Measurements from ENCODE around the gene PARD3B.
"Not testable (repeated sequence)": the region's sequence is repeated elsewhere in the genome, so short reads cannot be mapped to it uniquely, and the experiment has no call there.

Gene PARD3B

DNA sequence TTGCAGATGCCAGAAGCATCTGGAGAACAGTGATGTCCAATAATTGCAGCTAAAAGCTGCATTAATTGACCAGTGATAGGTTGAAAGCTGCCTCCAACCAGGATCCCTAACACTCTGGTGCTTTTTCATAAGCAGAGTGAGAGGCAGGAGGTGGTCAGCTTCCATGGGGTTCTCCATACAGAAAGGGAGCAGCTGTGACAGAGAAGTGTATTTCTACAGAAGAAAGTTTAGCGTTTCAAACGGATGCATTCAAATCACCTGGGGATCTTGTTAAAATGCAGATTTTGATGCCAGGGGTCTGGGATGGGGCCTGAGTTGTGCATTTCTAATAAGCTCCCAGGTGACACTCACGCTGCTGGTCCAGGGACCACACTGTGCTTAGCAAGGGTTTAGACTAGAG, 920.5 kb downstream of the PARD3B start:
- peak; percentile 28 for DNase-seq (ENCODE audit: low spot score)

DNA sequence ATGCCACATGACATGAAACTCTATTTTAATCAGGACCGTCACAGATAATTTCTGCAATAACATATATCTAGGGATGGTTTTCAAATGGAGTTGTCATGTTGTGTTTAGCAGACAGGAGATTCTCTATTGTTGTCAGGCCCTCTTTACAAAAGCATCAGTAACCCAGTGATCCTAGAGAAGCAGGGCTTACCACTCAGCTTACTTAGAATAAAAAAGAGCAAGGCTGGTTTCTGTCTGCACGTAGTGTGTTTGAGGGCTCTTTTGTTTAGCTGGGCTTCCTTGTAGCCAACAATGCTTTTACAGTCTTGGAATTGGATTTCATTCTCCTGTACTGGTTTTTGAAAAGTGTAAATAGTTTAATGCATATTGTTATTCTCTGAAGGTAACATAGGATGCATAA, 926.5 kb downstream of the PARD3B start:
- DNase-seq (ENCODE audit: low spot score): no peak

DNA sequence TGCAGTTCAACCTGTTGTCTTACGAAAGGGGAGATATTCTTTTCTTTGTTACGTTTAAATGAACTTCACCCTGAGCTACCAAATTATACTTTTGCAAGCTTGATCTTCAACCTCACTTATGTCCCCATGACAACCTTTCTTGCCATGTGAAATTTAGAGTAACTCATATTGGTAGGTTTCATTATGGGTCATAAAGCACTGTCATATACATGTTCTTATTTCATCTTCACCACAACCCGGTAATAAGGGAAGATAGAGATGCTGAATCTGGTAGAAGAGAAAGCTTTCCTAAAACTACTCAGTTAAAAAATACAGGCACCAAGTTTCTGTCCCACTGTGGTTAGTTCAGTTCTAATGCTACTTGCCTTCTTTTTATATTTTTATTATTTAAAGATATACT, 928.5 kb downstream of the PARD3B start:
- DNase-seq (ENCODE audit: low spot score): no peak

DNA sequence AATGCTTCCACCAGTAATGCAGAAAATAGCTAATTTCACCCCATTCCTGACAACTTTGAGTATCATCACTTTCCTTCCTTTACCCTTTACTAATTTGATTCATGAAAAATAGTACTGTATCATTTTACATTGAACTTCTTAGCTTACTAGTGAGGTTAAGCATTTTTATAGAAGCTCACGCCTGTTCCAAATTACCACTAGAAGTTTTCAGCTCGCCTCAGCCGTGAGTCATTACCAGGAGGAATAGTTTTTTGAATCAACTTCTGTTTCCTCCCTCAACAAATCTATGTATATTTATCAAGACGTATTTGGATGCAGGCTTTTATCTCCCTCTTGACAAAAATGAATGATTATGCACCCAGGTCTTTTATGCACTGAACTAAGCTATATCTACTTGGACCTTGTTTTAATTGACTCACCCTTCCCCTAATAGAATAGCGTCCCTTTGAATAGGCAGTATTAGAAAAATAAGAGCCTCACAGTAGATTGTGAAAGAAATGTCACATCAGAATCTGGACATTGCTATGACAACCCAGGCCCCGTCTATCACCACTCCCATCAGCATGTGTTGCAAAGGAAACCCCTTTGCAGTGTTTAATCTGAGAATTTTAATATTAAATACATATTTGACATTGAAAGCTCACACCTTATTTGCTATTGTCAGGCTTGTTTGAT, 929.6 kb downstream of the PARD3B start:
- no peak for DNase-seq (ENCODE audit: low spot score)

DNA sequence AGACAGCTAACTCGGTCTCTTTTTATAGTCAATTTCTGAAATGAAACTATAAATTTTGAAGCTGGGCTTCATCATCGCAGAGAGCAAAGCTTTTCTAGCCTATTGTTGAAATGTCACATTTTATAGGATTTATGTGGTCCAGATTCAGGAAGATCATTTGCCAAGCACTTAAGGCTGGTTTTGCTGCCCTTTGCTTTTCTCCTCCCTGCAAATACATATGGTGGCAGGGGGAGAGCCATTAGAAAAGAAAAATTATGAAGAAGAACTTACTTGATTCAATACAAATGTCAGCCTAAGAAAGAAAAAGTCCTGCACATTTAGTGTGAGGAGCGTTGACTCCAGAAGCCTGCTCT, 930.1 kb downstream of the PARD3B start:
- DNase-seq (ENCODE audit: low spot score): no peak

DNA sequence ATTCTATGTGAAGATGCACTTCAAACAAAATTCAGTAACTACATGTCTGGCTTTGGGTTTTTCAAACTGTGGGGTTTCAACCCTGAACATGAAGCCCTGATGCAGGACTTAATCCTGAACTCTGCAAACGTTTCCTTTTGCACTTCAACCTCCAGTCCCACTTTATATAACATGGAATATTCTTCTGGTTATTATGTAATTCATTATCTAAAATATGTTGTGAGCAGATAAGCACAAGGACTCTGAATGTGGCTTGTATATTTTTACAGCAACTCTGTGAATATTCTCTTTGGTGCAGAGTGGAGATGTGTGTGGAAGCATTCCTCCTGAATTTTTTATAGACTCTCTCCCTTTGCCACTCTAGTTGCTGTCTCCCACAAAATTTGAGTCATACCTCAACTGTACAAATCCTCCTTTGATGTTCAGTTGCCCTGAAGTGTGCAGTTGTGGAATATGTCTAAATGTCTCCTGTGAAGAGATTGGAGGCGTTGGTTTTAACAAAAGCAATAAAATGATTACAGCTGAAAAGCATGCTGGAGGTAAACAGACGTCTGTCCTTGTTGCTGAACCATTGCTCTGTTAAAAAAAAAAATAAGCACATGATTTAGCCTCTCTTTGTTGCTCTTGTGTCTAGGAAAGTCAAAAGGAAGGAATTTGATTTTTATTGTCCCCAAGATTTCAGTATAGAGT, 931.9 kb downstream of the PARD3B start:
- no peak for DNase-seq (ENCODE audit: low spot score)

DNA sequence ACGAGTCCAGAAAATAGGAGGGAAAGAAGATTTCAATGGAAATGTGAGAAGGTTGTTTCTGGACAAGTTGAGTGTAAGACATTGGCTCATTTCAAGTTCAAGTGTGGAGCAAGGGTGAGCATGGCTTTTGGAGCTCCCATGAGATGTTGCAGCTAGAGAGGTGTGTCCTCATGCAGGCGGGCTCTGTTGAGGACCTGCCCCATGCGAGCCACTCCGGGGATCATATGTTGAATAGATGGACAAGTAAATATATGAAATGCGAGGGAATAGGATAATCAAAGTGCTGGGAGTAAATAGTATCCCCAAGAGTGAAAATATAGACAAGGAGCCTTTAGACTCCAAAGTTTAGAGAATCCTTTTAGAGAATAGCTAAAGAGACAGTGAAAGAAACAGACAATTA, 936.6 kb downstream of the PARD3B start:
- no peak for DNase-seq (ENCODE audit: low spot score)

DNA sequence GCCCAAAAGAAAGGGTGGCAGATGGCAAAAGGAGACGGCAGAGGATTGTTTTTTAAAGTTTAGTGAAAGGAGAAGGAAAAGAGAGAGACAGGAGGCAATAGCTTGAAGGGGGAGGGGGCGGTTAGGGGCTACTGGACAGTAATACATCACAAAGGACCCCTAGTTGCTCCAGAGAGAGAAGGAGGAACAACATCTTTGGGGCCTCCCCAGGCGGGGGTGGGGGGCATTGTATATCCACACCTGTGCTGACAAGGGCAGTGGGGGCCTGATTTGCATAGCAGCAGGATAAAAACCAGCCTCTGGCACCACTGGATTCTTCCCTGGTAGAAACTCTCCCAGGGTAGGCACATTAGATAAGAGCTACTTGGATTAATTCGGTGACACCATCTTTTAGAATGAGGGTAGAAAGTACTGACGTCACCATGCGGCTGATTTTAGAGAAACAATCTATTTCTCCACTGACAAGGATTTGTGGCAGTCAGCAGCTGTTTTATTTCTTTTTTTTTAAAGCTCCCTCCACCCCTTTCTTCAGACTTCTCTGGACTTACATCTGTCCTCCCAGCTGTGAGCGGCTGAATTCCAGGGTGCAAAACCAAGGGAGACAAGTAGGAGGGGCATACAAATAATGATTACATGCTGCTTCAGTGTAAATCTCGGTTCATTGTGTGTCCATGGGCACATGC, 937.3 kb downstream of the PARD3B start:
- DNase-seq (ENCODE audit: low spot score): peak; percentile 59

DNA sequence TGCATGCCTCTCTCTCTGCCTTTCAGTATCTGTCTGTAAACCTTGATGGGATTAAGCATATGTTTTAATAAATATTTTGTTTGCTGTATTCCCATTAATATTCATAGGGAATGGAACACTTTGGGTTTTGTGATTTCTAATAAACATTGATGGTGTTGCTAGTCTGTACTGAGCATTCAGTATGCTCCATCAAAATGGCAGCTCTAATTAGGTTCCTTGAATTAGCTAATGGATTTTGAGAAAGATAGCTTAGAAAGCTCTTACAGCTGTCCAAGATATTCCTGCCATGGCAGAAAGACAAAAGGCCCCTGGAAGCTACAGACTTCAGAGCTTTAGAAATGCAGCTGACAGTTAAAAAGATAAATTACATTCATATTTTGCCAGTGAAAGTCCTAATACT, 937.8 kb downstream of the PARD3B start:
- no peak for DNase-seq (ENCODE audit: low spot score)

DNA sequence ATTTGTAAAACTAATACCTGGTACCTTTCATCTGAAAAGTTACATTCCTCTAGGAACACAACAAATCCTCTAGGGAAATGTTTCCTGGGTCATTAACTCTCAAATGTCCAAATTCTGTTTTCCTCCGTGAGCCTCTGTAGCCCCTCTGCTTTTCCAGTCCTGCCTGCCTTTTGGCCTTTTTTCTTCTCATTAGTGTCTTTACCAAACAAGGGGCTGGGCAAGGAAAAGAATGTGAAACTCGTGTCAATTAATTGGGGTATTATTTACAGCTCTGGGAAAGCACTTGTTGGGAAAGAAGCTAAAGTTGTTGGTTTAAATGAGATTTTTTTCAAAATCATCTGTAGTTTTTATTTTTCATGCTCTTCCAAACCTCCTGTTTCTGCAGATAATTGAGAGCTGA, 938.9 kb downstream of the PARD3B start:
- no peak for DNase-seq (ENCODE audit: low spot score)

DNA sequence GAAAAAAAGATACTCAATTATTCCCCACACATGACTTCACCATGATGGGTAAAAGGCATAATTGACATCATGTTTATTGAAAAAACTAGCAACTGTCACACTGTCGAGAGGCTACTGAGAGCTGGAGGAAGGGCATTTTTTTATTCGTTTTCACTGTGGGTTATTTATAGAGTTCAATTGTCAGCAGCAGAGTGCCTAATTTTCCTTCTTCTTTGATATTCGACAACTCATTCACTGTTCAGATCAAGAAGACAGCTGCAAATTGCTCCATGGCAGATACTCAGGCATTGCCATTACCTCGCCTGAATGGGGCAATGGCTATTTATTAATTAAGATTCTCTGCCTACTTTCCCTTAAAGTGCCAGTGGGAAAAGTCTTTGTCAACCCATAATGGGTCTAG, 939.5 kb downstream of the PARD3B start:
- DNase-seq (ENCODE audit: low spot score): no peak

DNA sequence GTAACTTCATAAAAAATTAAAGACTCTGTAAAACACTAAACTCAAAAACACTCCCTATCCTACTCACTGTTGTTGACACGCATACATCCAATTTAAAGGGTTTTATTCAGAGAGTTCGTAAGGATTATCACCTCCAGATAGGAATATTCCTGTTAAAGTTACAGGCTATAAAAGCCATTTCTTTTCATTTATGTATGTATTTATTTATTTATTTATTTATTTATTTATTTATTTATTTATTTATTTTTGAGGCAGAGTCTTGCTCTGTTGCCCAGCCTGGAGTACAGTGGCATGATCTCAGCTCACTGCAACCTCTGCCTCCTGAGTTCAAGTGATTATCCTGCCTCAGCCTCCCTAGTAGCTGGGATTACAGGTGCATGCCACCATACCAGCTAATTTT, 948.3 kb downstream of the PARD3B start:
- not testable (repeated sequence) for DNase-seq (ENCODE audit: low spot score)

DNA sequence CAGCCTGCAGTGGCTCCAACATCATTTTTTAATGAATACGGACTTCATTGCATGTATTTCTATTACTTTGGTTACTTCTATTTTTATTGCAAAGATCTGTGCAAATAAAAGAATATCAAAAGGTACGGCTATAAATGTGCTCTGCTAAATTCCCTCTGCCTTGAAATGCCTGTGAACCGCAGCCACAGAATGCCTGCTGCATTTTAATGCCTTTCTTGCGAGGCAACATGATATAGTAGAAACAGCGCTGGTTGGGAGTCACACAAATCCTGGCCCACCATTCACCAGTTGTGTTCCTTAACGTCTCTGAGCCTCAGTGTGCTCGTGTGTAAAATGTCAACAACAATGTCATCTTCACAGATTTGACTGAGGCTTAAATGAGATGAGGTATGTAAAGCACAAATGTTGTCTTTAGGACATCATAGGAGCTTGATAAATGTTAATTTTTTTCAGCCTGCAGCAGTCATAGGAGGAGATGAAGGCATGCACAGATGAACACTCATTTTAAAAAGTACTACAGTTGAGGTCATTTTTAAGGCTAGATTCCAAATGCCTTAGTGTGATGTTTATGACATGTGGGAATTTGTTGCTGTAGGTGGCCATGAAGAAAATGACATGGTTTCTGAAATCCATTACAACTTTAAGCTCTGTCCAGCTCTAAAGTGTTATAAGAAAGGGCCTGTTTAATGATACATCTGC, 949.4 kb downstream of the PARD3B start:
- no peak for DNase-seq (ENCODE audit: low spot score)

DNA sequence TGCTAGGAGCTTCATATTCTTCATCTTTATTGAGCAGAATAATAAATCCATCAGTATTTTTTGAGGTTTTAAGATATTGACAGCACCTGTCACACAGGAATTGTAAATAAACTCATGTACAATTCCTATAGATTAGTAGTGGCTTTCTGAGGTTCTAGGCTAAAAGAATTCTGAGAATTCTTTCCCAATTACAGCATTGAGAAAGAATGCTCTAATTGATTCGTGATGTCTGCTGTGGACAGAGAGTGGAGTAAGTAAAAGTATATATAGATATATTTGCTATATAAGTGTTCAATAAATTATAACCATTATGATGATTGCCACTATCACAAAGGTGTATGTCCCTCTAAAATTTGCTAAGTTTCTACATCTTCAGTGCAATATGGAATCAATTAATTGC, 950.5 kb downstream of the PARD3B start:
- DNase-seq (ENCODE audit: low spot score): no peak

DNA sequence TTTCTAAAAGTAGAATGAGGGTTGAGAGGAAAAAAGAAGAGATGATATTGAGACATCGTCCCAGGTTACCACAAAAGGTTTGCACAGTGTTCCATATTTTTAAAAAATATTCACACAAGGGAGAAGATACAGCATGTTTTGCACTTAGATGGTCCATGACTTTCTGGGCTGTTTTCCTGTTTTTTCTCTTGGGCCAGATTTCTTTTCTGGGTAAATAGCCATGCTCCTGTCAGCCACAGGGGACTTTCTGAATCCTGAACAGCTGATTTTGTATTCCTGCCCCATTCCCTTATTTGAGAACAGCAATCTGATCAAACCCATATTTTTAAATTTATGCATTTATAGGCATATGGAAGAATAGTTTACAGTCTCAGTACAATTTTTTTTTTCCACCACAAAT, 951.1 kb downstream of the PARD3B start:
- no peak for DNase-seq (ENCODE audit: low spot score)

DNA sequence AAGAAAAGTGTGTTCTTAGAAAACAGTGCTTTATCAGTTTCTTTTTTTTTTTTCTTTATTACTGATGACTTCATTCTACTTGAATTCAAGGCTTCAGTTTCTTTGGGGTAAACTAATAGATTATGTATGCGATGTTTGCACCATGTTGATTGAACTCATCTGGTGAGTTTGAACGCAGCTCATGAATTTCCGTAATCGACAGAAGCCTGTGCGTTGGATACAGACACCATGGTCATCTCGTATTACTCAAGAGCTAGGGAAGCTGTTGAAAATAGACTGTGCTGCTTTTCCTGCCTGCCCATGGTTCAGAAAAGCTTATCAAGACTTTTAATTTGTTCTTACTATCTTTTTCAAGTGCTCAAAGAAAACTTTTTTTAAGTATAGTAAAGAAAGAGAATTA, 951.5 kb downstream of the PARD3B start:
- DNase-seq (ENCODE audit: low spot score): no peak

DNA sequence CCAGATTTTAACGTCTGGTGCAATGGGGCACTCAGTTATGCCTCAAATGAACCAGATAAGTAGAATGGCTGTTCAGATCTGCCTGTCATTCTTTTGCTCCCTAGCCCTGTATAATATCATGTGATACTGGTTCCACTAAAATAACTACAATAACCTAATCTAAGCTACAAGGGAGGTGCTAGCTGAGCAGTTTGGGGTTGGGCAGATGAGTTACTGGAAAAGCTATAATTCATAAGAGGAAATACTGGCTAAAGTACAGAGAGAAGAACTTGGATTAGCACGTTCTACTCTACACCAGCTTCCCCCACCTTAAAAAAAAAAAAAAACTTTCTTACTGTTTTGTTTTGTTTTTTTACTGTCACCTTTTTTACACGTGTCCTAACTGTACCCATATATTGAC, 953.7 kb downstream of the PARD3B start:
- no peak for DNase-seq (ENCODE audit: low spot score)

DNA sequence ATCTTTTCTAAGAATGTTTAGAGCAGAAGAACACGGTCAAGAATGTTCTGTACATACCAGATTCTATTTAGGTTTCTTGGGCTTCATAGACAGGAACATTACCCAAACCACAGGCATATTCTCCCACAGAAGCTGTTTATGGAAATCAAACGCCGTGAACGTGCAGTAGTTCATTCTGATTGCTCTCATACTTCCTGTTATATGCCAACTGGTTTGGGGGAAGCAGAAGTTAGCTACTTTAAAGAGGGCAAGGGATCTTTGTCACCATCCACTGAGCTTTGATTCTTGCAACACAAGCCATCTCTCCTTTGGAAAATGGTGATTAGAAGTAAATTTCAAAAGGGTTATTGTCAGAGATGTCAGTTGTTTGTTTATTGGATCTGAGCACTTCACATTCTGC, 954.8 kb downstream of the PARD3B start:
- no peak for DNase-seq (ENCODE audit: low spot score)

DNA sequence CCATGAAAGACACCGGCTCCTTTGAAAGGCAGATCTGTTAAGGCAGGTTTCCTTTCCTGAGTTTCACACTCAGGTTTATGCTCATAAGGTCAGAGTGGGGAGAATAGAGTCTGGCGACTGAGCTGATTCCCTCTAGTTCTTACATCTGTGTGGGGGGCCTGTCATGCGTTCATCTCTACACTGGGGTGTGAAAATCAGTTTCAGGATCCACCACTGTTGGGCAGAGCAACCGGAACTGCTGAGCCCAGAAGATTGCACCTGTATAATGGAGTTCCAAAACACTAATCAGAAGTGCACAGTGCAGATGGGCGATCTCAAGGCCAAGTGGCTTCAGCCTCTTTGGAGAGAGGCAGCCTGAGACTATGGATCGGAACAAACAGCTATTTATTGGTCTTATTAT, 955.7 kb downstream of the PARD3B start:
- DNase-seq (ENCODE audit: low spot score): no peak

DNA sequence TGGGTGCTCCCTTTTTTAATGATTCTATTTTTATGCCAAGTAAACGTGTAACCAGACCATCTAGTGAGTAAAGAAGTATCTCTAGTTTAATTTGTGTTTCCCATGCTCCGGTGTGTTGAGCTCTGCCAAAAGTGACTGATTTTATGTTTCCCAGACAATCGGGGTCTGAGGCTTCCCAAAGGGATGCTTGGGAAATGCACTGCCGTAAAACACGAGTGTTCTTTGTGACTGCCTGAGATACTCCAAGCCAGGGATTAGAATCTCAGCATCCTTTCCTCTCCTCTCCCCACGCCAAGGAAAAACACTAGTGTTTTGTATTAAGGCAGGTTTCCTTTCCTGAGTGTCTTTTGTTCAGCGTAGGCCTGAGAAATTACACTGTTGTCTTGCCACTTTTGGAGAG, 956.6 kb downstream of the PARD3B start:
- no peak for DNase-seq (ENCODE audit: low spot score)

DNA sequence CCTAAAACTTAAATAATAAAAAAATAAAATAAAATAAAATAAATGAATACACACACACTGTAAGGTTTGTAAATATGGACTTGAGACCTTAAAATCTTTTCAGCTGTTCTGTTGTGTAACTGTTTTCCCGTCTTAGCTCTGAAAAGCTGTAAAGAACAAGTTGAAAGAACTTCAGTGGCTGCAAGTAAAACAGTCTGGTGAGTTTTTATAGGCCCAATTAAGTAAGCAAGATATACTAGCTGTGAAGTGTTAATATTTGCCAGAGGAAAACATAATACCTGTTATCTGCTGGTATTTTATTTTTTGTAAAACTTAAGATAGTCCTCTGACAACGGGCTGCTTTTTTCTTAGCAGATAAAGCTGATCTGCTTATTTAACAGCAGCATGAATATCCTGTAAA, 960.1 kb downstream of the PARD3B start:
- DNase-seq (ENCODE audit: low spot score): no peak

DNA sequence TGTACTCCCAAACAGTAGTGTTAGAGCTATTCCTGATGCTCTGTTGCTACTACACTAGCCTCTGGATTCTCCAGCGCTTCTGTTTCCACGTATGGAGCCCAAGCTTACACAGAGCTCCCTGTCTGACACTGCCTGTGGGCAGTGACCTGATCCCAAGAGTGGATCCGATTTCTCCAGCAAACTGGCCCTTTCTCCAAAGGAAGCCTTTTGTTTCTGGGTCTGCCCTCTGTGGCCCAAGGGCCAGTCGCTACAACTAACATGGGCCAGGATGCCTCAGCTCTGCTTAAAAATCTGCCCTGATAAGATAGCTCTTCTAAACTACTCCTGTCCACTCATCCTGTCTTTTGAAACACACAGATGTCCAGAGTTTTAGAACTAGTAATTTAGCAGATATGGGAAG, 964.4 kb downstream of the PARD3B start:
- no peak for DNase-seq (ENCODE audit: low spot score)

DNA sequence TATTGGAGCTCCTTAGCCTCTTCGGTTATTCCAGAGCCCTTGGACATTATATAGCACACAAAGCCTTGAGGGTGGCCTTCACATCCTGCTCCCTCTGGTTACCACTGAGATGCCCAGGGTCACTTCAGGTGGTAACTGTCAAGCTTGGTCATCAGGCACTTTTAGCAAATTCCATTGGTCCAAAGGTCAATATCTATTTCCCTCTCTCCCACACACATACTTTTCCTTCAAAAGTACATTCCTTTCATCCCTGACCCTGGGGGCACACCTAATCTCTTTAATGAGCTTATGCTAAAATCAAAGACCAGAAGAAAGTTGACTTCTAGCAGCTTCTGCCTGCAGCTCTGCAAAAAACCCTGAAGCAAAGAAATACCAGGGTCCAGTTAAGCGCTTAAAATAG, 965.1 kb downstream of the PARD3B start:
- no peak for DNase-seq (ENCODE audit: low spot score)
